Measurements from ENCODE around the gene TTLL12. TPM values are rescaled to one million over a fixed set of nuclear protein-coding genes. Genes with fewer than 3 reads are reported as not detected.
A peak's percentile ranks its signal among the peaks of the same experiment; 100 is the strongest.

Gene TTLL12
- total and polyA plus RNA-seq, 2 donors from 2014 or later = 11.5 to 26.3 TPM

- no peak for FAIRE-seq
- H3K36me3 ChIP-seq (ENCODE audit: control insufficient read depth in 2 of 3, insufficient read depth in 3 of 3, low read length in 3 of 3) = peaks cover 0 to 7% (median 0%) of the 10 kb centered on the region in 3 donors
- intact Hi-C loops (cut with DNase I) = no loop called here
- no peak overlapping the region for H3K27ac ChIP-seq (ENCODE audit: low read depth in 2 of 2, low read length in 2 of 2)
- H3K27me3 ChIP-seq (ENCODE audit: control insufficient read depth, insufficient read depth, low read length) = no peaks in the 10 kb centered on the region
- TF ChIP-seq CTCF (IDR thresholded peaks at IDR 0.05; ENCODE audit: borderline replicate concordance, extremely low read depth, insufficient read depth) = no peak
- peak in 1 of 5 donors; percentile 54 for DNase-seq
- H3K9ac ChIP-seq (ENCODE audit: low read length in 3 of 3) = no peak overlapping the region
- H3K4me1 ChIP-seq (ENCODE audit: control insufficient read depth in 2 of 3, insufficient read depth in 2 of 3, low read depth in 1 of 3, low read length in 3 of 3) = peaks cover 0 to 9% (median 6%) of the 10 kb centered on the region in 3 donors
- H3K9me3 ChIP-seq (ENCODE audit: control insufficient read depth in 2 of 3, insufficient read depth in 1 of 3, low read length in 3 of 3) = no peaks in the 10 kb centered on the region
- H3K4me3 ChIP-seq (ENCODE audit: low read length in 3 of 3) = no peak overlapping the region
Observed at GRCh38 chr22:43181321-43182076, 5.4 kb downstream of the TTLL12 start.

- intact Hi-C loops (cut with DNase I) = no loop called here
Observed at GRCh38 chr22:43180670-43181069, 6.3 kb downstream of the TTLL12 start.

GRCh38 chr22:43179911-43180195 is 7.1 kb downstream of the TTLL12 start:
- no peak overlapping the region for H3K4me3 ChIP-seq (ENCODE audit: low read length in 3 of 3)
- no peak overlapping the region for H3K27ac ChIP-seq (ENCODE audit: low read depth in 2 of 2, low read length in 2 of 2)
- H3K27me3 ChIP-seq (ENCODE audit: control insufficient read depth, insufficient read depth, low read length) = no peaks in the 10 kb centered on the region
- H3K36me3 ChIP-seq (ENCODE audit: control insufficient read depth in 2 of 3, insufficient read depth in 3 of 3, low read length in 3 of 3) = peaks cover 0 to 7% (median 0%) of the 10 kb centered on the region in 3 donors
- intact Hi-C loops (cut with DNase I) = no loop called here
- DNase-seq (peak in 1 of 5 donors; percentile 58), FAIRE-seq (no peak)
- H3K9ac ChIP-seq (ENCODE audit: low read length in 3 of 3) = no peak overlapping the region
- H3K9me3 ChIP-seq (ENCODE audit: control insufficient read depth in 2 of 3, insufficient read depth in 1 of 3, low read length in 3 of 3) = no peaks in the 10 kb centered on the region
- H3K4me1 ChIP-seq (ENCODE audit: control insufficient read depth in 2 of 3, insufficient read depth in 2 of 3, low read depth in 1 of 3, low read length in 3 of 3) = no peaks in the 10 kb centered on the region
- TF ChIP-seq CTCF (IDR thresholded peaks at IDR 0.05; ENCODE audit: borderline replicate concordance, extremely low read depth, insufficient read depth) = no peak

More at GRCh38 chr22:43180670-43181069, 6.3 kb downstream of the TTLL12 start:
- peak in 1 of 5 donors; percentile 63 for DNase-seq
- H3K9ac ChIP-seq (ENCODE audit: low read length in 3 of 3) = no peak overlapping the region
- H3K9me3 ChIP-seq (ENCODE audit: control insufficient read depth in 2 of 3, insufficient read depth in 1 of 3, low read length in 3 of 3) = no peaks in the 10 kb centered on the region
- no peak overlapping the region for H3K4me3 ChIP-seq (ENCODE audit: low read length in 3 of 3)
- no peak for TF ChIP-seq CTCF (IDR thresholded peaks at IDR 0.05; ENCODE audit: borderline replicate concordance, extremely low read depth, insufficient read depth)
- FAIRE-seq = no peak
- peaks cover 0 to 7% (median 0%) of the 10 kb centered on the region in 3 donors for H3K36me3 ChIP-seq (ENCODE audit: control insufficient read depth in 2 of 3, insufficient read depth in 3 of 3, low read length in 3 of 3)
- H3K4me1 ChIP-seq (ENCODE audit: control insufficient read depth in 2 of 3, insufficient read depth in 2 of 3, low read depth in 1 of 3, low read length in 3 of 3) = peaks cover 0 to 5% (median 2%) of the 10 kb centered on the region in 3 donors
- no peak overlapping the region for H3K27ac ChIP-seq (ENCODE audit: low read depth in 2 of 2, low read length in 2 of 2)
- H3K27me3 ChIP-seq (ENCODE audit: control insufficient read depth, insufficient read depth, low read length) = no peaks in the 10 kb centered on the region
